Natural killer cell (primary cell): ENCODE data around the gene USP28. TPM values are rescaled to one million over a fixed set of nuclear protein-coding genes. Genes with fewer than 3 reads are reported as not detected.

Experiments used
- ATAC-seq, 3 donors: fragments of 150-1000 bp in 2 of 3; fragments of 200-7000 bp in 1 of 3; cut with Tn5 transposase; 1 replicate in 1 of 3; 2 replicates in 2 of 3; pipeline ENCODE4 v1.10.0; 2021; ENCODE audit warnings: mild to moderate bottlenecking in 2 of 3, moderate library complexity in 2 of 3
- DNase-seq, 2 donors: peaks; one replicate each; pipeline versions ENCODE4 v3.0.0 to v3.0.0-alpha.2; 2013 to 2021; ENCODE audit warnings: mixed read lengths in 1 of 2
- H3K27ac ChIP-seq: one replicate; pipeline ENCODE4 v1.5.1; 2013; ENCODE audit warnings: mild to moderate bottlenecking, low read length
- H3K27me3 ChIP-seq: one replicate; pipeline ENCODE4 v1.6.1; 2013; ENCODE audit warnings: low read length; ENCODE audit not compliant: control insufficient read depth, insufficient read depth
- H3K36me3 ChIP-seq: one replicate; pipeline ENCODE4 v1.6.1; 2013; ENCODE audit warnings: low read length; ENCODE audit not compliant: control insufficient read depth, insufficient read depth
- H3K4me1 ChIP-seq: one replicate; pipeline ENCODE4 v1.6.1; 2013; ENCODE audit warnings: low read length; ENCODE audit not compliant: control insufficient read depth, insufficient read depth
- H3K4me3 ChIP-seq: one replicate; pipeline ENCODE4 v1.5.1; 2013; ENCODE audit warnings: low read length
- H3K9me3 ChIP-seq: one replicate; pipeline ENCODE4 v1.6.1; 2013; ENCODE audit warnings: low read length; ENCODE audit not compliant: control insufficient read depth, insufficient read depth
- H3K27ac Mint-ChIP-seq, 2 donors: one replicate each; pipeline ENCODE4 v1.8.0; 2022; ENCODE audit warnings: mild to moderate bottlenecking in 2 of 2, mixed read lengths in 2 of 2, moderate library complexity in 1 of 2
- H3K27me3 Mint-ChIP-seq, 2 donors: one replicate each; pipeline ENCODE4 v1.8.0; 2022; ENCODE audit warnings: low read depth in 2 of 2, mixed read lengths in 2 of 2
- H3K36me3 Mint-ChIP-seq: one replicate; pipeline ENCODE4 v1.8.0; 2022; ENCODE audit warnings: mixed read lengths
- H3K4me1 Mint-ChIP-seq, 2 donors: one replicate each; pipeline ENCODE4 v1.8.0; 2022; ENCODE audit warnings: mixed read lengths in 2 of 2
- H3K4me3 Mint-ChIP-seq: one replicate; pipeline ENCODE4 v1.8.0; 2022; ENCODE audit warnings: mild to moderate bottlenecking, moderate library complexity, mixed read lengths
- H3K9me3 Mint-ChIP-seq, 2 donors: one replicate each; pipeline ENCODE4 v1.8.0; 2022; ENCODE audit warnings: mixed read lengths in 2 of 2
- CTCF ChIP-seq: fragments of 200-600 bp; IDR thresholded peaks from one replicate; pipeline ENCODE4 v1.8.0; 2022; ENCODE audit warnings: antibody characterized with exemption
- WGBS: methylation state at CpG from one replicate; pipeline ENCODE4 v1.1.7; 2013; ENCODE audit warnings: missing lambda C conversion rate; ENCODE audit not compliant: insufficient coverage; 5-methylcytosine and 5-hydroxymethylcytosine counted together
- intact Hi-C: fragments of 100-400 bp; cut with micrococcal nuclease; formaldehyde crosslinking; loops from one replicate; pipeline ENCODE4 v1.14.2; 2022
- total RNA-seq, 4 donors: library from RNA; stranded (reverse); fragments of 120-200 nt in 1 of 4; gene quantifications; one replicate each; pipeline versions ENCODE4 v1.2.3 to v1.2.4, GENCODE V29; 2013 to 2022

The USP28 gene
- total RNA-seq, 3 donors from 2014 or later (not counting 1 experiment from before 2014, with no cell fraction given) = 118 to 160 (median 132) TPM

DNA sequence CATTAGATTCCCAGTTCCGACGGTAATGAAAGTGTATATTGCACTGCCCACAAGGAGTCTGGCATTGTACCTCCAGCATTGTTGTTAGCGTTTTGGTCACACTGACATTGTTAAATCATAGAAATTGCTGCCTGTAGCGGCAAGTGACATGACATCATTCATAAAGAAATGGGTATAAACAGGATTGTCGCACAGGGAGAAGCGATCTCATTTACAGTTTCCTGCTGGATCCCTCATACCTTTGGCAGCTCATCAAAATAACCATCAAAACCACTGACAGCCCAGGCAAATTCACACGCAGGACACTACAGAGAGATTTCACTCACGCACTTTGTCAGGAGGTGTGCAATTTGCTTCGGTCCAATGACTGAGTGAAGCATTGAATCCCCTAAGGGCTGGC, 32.7 kb upstream of the USP28 start:
- ATAC-seq (no peak), DNase-seq (no peak)
- intact Hi-C loops = no loop called here
- Mint-ChIP-seq H3K4me3 (no peak overlapping the region), H3K4me1 (no peaks in the 10 kb centered on the region), H3K27me3 (peaks cover 27 to 54% of the 10 kb centered on the region in 2 donors), H3K9me3 (no peaks in the 10 kb centered on the region), H3K27ac (no peak overlapping the region), H3K36me3 (no peaks in the 10 kb centered on the region)
- 83% methylated on average over 9 of the region's 9 CpGs for WGBS
- Histone ChIP-seq H3K9me3 (no peaks in the 10 kb centered on the region), H3K4me1 (no peaks in the 10 kb centered on the region), H3K36me3 (no peaks in the 10 kb centered on the region), H3K27me3 (no peaks in the 10 kb centered on the region), H3K4me3 (no peak overlapping the region), H3K27ac (no peak overlapping the region)
- TF ChIP-seq CTCF = no peak

- Histone ChIP-seq H3K27me3 (no peaks in the 10 kb centered on the region), H3K27ac (no peak overlapping the region), H3K36me3 (no peaks in the 10 kb centered on the region), H3K9me3 (no peaks in the 10 kb centered on the region), H3K4me1 (no peaks in the 10 kb centered on the region), H3K4me3 (no peak overlapping the region)
- no peak for ATAC-seq
- Mint-ChIP-seq H3K9me3 (no peaks in the 10 kb centered on the region), H3K27me3 (peaks cover 27 to 54% of the 10 kb centered on the region in 2 donors), H3K4me3 (no peak overlapping the region), H3K27ac (no peak overlapping the region), H3K4me1 (no peaks in the 10 kb centered on the region), H3K36me3 (no peaks in the 10 kb centered on the region)
- TF ChIP-seq CTCF = no peak
- no peak for DNase-seq
- intact Hi-C loops = no loop called here
- 71% methylated on average over 8 of the region's 8 CpGs for WGBS
Observed at GRCh38 chr11:113907681-113908080, 32.3 kb upstream of the USP28 start.

- intact Hi-C loops = no loop called here
- Histone ChIP-seq H3K4me3 (no peak overlapping the region), H3K4me1 (no peaks in the 10 kb centered on the region), H3K27ac (no peak overlapping the region), H3K9me3 (no peaks in the 10 kb centered on the region), H3K27me3 (no peaks in the 10 kb centered on the region), H3K36me3 (no peaks in the 10 kb centered on the region)
- Mint-ChIP-seq H3K4me1 (no peaks in the 10 kb centered on the region), H3K27me3 (peaks cover 27 to 50% of the 10 kb centered on the region in 2 donors), H3K9me3 (no peaks in the 10 kb centered on the region), H3K4me3 (no peak overlapping the region), H3K27ac (no peak overlapping the region), H3K36me3 (no peaks in the 10 kb centered on the region)
- no peak for TF ChIP-seq CTCF
- DNase-seq (no peak), ATAC-seq (no peak)
- 89% methylated on average over 1 of the region's 1 CpG for WGBS
Observed at GRCh38 chr11:113907152-113907551, 31.8 kb upstream of the USP28 start.

- Histone ChIP-seq H3K27me3 (no peaks in the 10 kb centered on the region), H3K9me3 (no peaks in the 10 kb centered on the region), H3K4me3 (no peak overlapping the region), H3K27ac (no peak overlapping the region), H3K4me1 (no peaks in the 10 kb centered on the region), H3K36me3 (no peaks in the 10 kb centered on the region)
- Mint-ChIP-seq H3K4me3 (no peak overlapping the region), H3K27ac (no peak overlapping the region), H3K9me3 (no peaks in the 10 kb centered on the region), H3K4me1 (no peaks in the 10 kb centered on the region), H3K27me3 (peaks cover 21 to 45% of the 10 kb centered on the region in 2 donors), H3K36me3 (no peaks in the 10 kb centered on the region)
- DNase-seq (no peak), ATAC-seq (no peak)
- 92% methylated on average over 2 of the region's 2 CpGs for WGBS
- no peak for TF ChIP-seq CTCF
- intact Hi-C loops = no loop called here
Observed at GRCh38 chr11:113906516-113906915, 31.1 kb upstream of the USP28 start.
